ENCODE data around the gene GPC5.

- TF ChIP-seq ZBTB33 (CRISPR knock-in tag; IDR thresholded peaks at IDR 0.05), result no peak
- TF ChIP-seq, protein P1, sequence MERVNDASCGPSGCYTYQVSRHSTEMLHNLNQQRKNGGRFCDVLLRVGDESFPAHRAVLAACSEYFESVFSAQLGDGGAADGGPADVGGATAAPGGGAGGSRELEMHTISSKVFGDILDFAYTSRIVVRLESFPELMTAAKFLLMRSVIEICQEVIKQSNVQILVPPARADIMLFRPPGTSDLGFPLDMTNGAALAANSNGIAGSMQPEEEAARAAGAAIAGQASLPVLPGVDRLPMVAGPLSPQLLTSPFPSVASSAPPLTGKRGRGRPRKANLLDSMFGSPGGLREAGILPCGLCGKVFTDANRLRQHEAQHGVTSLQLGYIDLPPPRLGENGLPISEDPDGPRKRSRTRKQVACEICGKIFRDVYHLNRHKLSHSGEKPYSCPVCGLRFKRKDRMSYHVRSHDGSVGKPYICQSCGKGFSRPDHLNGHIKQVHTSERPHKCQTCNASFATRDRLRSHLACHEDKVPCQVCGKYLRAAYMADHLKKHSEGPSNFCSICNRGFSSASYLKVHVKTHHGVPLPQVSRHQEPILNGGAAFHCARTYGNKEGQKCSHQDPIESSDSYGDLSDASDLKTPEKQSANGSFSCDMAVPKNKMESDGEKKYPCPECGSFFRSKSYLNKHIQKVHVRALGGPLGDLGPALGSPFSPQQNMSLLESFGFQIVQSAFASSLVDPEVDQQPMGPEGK (CRISPR knock-in tag; IDR thresholded peaks at IDR 0.05; ENCODE audit: borderline replicate concordance), result no peak
- TF ChIP-seq, protein P2, sequence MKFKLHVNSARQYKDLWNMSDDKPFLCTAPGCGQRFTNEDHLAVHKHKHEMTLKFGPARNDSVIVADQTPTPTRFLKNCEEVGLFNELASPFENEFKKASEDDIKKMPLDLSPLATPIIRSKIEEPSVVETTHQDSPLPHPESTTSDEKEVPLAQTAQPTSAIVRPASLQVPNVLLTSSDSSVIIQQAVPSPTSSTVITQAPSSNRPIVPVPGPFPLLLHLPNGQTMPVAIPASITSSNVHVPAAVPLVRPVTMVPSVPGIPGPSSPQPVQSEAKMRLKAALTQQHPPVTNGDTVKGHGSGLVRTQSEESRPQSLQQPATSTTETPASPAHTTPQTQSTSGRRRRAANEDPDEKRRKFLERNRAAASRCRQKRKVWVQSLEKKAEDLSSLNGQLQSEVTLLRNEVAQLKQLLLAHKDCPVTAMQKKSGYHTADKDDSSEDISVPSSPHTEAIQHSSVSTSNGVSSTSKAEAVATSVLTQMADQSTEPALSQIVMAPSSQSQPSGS (CRISPR knock-in tag; IDR thresholded peaks at IDR 0.05), result no peak
- TF ChIP-seq TEAD4 (IDR thresholded peaks at IDR 0.05; ENCODE audit: low read length), result no peak
- no peak for TF ChIP-seq TEAD4 (CRISPR knock-in tag; IDR thresholded peaks at IDR 0.05; ENCODE audit: borderline replicate concordance)
- TF ChIP-seq ZNF699 (CRISPR knock-in tag; IDR thresholded peaks at IDR 0.05; ENCODE audit: insufficient replicate concordance), result no peak
- TF ChIP-seq, protein P3, sequence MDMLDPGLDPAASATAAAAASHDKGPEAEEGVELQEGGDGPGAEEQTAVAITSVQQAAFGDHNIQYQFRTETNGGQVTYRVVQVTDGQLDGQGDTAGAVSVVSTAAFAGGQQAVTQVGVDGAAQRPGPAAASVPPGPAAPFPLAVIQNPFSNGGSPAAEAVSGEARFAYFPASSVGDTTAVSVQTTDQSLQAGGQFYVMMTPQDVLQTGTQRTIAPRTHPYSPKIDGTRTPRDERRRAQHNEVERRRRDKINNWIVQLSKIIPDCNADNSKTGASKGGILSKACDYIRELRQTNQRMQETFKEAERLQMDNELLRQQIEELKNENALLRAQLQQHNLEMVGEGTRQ (CRISPR knock-in tag; IDR thresholded peaks at IDR 0.05), result no peak
- no peak for TF ChIP-seq SMC3 (conservative IDR thresholded peaks at IDR 0.05; ENCODE audit: insufficient read depth, low read depth, low read length)
- TF ChIP-seq NCOA1 (IDR thresholded peaks at IDR 0.05; ENCODE audit: low read depth), result no peak
- TF ChIP-seq EZH2 (IDR thresholded peaks at IDR 0.05; ENCODE audit: borderline replicate concordance, low read depth, low read length), result no peak
- TF ChIP-seq CTCF (IDR thresholded peaks at IDR 0.05 in 2 of 3, conservative IDR thresholded peaks at IDR 0.05 in 1 of 3; ENCODE audit: insufficient read depth in 2 of 3, low read depth in 1 of 3, low read length in 3 of 3), result no peak
- TF ChIP-seq RCOR1 (IDR thresholded peaks at IDR 0.05; ENCODE audit: borderline replicate concordance in 1 of 2, low read depth in 2 of 2, low read length in 2 of 2), result no peak
Measured at GRCh38 chr13:92354583-92354982, 956.2 kb downstream of the GPC5 start.
